GM12865 (cell line): ENCODE measurements around the gene IFT57.
"Not testable (repeated sequence)": the region's sequence is repeated elsewhere in the genome, so short reads cannot be mapped to it uniquely, and the experiment has no call there.

Source experiments
- DNase-seq: peaks from one replicate; pipeline ENCODE4 v3.0.0; 2010; ENCODE audit warnings: low read depth
- H3K4me3 ChIP-seq: 2 replicates; pipeline ENCODE4 v1.5.1; 2011; ENCODE audit warnings: mild to moderate bottlenecking, low read depth, low read length, control low read depth
- CTCF ChIP-seq: IDR thresholded peaks from 2 replicates; pipeline ENCODE4 v1.5.1; 2011; ENCODE audit warnings: low read length, control low read depth, low read depth, inconsistent platforms; ENCODE audit not compliant: insufficient read depth; ENCODE audit errors: missing control alignments

Gene IFT57

GRCh38 chr3:108158251-108158650 is 64.0 kb downstream of the IFT57 start:
- DNase-seq = no peak
- TF ChIP-seq CTCF = no peak
- no peak overlapping the region for H3K4me3 ChIP-seq

- no peak for TF ChIP-seq CTCF
- no peak for DNase-seq
Measured at GRCh38 chr3:108157273-108157672, 65.0 kb downstream of the IFT57 start.

GRCh38 chr3:108156312-108156853 is 65.8 kb downstream of the IFT57 start:
- H3K4me3 ChIP-seq = no peak overlapping the region
- DNase-seq = no peak
- no peak for TF ChIP-seq CTCF

More at GRCh38 chr3:108157273-108157672, 65.0 kb downstream of the IFT57 start:
- H3K4me3 ChIP-seq = no peak overlapping the region

- not testable (repeated sequence) for H3K4me3 ChIP-seq, DNase-seq
Measured at GRCh38 chr3:108155642-108156041, 66.6 kb downstream of the IFT57 start.

- no peak overlapping the region for H3K4me3 ChIP-seq
- TF ChIP-seq CTCF = peak; percentile 53
- peak; percentile 79 for DNase-seq
Measured at GRCh38 chr3:108153451-108153981, 68.7 kb downstream of the IFT57 start.

- DNase-seq = no peak
- TF ChIP-seq CTCF = no peak
- H3K4me3 ChIP-seq = no peak overlapping the region
Measured at GRCh38 chr3:108152274-108152673, 70.0 kb downstream of the IFT57 start.

- no peak for TF ChIP-seq CTCF
- H3K4me3 ChIP-seq = no peak overlapping the region
- DNase-seq = no peak
Measured at GRCh38 chr3:108150200-108150599, 72.0 kb downstream of the IFT57 start.
